LNCaP clone FGC (cell line): ENCODE measurements around the gene PRR12.

ENCODE experiments used
- DNase-seq: peaks from one replicate; pipeline ENCODE4 v3.0.0-alpha.2; 2011; ENCODE audit warnings: low read depth
- H3K4me3 ChIP-seq: 2 replicates; pipeline ENCODE4 v1.5.1; 2011; ENCODE audit warnings: mild to moderate bottlenecking, low read depth, low read length, control low read depth
- TF ChIP-seq, protein P1 (sequence below): IDR thresholded peaks from 2 replicates; pipeline ENCODE4 v1.5.1; 2012; ENCODE audit warnings: mild to moderate bottlenecking; ENCODE audit not compliant: control insufficient read depth, insufficient read depth; ENCODE audit errors: extremely low read depth

PRR12 gene

DNA sequence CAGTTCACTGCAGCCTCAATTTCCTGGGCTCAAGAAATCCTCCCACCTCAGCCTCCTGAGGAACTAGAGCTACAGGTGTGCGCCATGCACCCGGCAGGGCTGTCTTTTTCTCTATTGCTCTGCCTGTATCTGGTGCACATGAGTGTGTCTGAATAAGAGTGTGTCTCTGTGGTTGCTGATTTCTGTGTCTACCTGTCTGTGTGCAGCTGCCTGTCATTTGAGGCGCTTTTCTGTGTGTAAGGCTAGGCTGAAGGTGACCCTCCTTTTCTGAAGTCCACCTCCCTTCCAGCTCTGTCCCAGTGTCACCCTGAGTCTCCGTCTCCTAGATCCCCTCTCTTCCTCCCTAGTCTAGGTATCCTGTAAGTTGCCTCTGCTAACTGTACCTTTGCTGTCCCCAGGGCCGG lies 1.5 kb upstream of the PRR12 start:
- DNase-seq, result no peak
- H3K4me3 ChIP-seq, result no peak overlapping the region
- TF ChIP-seq, protein P1, sequence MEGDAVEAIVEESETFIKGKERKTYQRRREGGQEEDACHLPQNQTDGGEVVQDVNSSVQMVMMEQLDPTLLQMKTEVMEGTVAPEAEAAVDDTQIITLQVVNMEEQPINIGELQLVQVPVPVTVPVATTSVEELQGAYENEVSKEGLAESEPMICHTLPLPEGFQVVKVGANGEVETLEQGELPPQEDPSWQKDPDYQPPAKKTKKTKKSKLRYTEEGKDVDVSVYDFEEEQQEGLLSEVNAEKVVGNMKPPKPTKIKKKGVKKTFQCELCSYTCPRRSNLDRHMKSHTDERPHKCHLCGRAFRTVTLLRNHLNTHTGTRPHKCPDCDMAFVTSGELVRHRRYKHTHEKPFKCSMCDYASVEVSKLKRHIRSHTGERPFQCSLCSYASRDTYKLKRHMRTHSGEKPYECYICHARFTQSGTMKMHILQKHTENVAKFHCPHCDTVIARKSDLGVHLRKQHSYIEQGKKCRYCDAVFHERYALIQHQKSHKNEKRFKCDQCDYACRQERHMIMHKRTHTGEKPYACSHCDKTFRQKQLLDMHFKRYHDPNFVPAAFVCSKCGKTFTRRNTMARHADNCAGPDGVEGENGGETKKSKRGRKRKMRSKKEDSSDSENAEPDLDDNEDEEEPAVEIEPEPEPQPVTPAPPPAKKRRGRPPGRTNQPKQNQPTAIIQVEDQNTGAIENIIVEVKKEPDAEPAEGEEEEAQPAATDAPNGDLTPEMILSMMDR, result no peak

DNA sequence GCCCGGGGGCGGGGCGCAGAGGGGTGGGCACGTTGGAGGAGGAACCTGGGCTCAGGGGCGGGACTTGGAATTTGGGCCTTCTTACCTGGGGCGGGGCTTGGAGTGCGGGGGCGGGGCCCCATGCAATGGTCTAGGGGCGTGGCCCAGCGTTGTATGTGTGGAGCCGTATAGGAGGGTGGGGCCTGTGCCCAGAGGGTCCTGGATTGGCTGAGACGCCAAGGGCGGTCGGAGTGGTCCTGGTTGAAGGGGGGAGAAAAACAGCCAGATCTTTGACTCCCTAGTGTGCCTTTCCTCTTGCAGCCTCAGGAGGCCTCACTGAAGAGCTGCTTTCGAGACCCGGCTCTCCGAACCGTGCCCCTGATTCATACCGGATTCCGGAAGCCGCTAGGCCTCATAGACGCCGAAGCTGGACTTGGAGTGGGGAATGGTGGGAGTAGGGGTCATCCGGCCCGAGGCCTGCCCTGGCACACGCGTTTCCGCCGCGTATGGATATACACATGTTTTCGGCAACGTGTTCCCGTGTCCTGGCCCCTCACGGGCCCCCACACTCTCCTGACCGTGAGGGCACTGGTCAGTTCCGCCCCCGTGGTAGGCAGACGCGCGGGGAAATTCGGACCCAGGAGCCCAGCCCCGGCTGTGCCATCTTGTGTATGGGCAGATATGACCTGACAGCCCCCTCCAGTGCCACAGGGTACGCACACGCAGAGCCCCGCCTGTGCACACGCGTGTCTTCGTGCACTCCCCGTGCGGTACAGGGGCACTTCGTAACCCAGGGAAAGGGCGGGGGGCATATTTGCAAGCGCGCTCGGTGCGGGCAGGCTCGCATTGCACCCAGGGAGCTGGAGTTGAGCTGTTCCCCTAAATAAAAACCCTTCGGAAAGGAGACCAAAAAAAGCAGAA lies 661 bp upstream of the PRR12 start:
- TF ChIP-seq, protein P1, result no peak
- peak; percentile 90 for DNase-seq
- H3K4me3 ChIP-seq, result peak overlapping the region; percentile 91

DNA sequence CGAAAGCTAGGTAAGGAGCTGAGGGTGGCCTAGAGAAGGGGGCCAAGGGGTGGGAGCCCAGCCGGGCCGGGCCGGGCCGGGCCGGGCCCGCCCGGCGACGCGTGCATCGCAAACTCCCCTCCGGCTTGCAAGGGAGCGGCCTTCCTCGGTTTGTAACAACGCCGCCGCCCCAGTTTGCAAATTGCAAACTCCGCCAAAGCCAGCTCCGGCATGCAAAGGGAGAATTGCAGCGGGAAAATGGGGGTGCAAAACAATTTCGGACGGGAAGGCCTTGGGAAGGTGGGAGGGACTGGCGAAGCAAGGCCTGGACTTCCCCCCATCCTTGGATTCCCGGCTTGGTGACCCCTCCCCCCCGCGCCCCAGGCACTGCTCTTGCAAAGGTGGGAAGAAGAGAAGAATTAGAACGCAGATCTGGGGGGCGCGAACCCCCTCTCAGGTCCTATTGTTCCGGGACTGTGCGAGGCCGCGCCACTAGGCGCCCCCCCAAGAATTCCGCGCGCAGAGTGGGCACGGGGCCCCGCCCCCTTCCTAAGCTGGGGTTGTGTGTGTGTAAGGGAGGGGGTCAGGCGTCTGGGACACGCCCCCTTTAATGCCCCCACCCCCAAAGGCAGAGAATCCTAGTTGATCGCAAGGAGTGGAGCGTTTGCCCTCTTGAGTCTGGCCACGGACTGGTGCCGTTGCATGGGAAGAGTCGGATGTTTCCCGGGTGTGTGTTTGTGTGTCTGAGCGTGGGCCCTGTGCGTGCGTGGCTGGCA lies 926 bp downstream of the PRR12 start:
- DNase-seq, result no peak

GRCh38 chr19:49592486-49593232 lies 1.7 kb downstream of the PRR12 start:
- TF ChIP-seq, protein P1, result no peak
- no peak for DNase-seq
- H3K4me3 ChIP-seq, result peak overlapping the region; percentile 91

More for the DNA sequence above, 926 bp downstream of the PRR12 start:
- H3K4me3 ChIP-seq, result peak overlapping the region; percentile 91
- TF ChIP-seq, protein P1, result no peak

DNA sequence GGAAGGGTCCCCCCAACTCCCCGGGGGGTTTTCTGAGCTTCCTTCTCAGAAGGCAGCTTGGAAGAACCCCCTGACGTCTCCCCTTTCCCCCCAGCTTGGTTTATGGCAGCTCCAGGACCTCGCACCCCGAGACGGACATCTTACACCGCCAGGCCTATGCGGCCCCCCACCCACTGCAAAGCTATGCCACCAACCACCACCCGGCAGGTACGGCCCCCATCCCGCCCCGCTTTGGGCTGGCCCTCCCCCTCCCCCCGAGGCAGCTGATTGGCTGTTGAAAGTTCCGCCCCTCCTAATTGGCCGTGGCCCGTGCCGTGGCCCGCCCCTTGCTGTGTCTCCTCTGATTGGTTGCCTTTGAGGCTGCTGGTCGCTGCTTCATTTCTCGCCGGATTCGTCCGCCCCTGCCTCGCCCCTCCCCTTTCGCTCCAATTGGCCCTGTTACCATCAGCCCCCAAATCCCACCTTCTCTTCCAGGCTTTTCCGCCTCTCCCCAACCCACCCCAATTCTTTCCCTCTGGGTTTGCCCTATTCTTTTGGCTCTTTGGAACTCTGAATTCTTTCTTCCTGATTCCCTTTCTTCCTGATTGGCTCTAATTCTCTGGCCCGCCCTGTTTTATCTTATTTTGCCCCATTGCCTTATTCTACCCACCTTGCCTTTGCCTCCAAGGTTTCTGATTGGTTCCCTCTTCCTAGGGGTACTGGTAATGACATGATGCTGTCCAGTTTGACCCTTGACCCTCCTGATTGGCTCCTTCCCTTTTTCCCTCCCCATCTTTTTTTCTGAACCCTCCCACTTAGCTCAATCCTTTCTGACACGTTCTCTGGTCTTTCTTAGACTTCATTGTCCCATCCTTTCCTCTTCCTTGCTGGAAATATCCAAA lies 2.5 kb downstream of the PRR12 start:
- H3K4me3 ChIP-seq, result peak overlapping the region; percentile 91
- peak; percentile 76 for DNase-seq
- TF ChIP-seq, protein P1, result no peak
